ENCODE results near the gene TMTC4.

Gene TMTC4

DNA sequence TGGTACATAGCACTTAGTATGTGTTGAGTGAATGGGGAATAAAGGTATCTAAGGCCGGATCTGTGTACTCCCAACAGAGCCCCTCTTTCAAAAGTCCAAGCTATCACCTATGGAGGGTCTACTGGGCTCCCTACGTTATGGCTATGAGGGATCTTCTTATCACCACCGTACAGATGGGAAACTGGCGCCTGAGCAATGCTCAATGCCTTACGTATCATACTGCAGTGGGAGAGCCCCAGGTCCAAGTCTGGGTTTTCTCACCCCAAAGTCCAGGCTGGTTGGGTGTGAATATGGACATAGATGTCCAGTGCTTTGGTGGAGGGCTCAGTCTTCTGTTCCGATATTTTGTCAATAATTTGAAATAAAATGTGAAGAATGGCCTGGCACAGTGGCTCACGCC, 72.9 kb downstream of the TMTC4 start:
- TF ChIP-seq TAF1 (IDR thresholded peaks at IDR 0.05; ENCODE audit: low read depth) (no peak), EP300 (IDR thresholded peaks at IDR 0.05; ENCODE audit: borderline replicate concordance) (no peak), YY1 (IDR thresholded peaks at IDR 0.05; ENCODE audit: low read depth) (no peak), NFIC (IDR thresholded peaks at IDR 0.05) (no peak)

DNA sequence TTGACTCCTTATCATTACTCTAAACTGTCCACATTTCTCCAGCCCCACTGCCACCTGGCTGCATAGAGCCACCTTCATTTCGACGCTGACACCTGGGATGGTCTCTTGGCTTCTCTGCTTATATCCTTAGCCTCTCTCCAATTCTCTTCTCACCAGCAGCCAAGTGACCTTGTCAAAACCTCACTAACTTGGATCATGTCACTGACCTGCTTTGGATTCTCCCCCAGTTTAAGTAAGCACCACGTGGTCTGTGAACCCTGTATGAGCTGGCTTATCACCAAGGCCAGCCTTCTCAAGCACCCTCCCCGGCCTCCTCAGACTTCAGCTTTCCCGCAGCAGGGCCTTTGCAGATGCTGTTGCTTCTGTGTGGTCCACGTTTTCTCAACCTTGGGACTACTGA, 73.7 kb downstream of the TMTC4 start:
- TF ChIP-seq CEBPB (IDR thresholded peaks at IDR 0.05) (no peak), EGR1 (IDR thresholded peaks at IDR 0.05) (no peak), EP300 (IDR thresholded peaks at IDR 0.05; ENCODE audit: borderline replicate concordance) (no peak), CREB1 (IDR thresholded peaks at IDR 0.05; ENCODE audit: low read depth) (no peak), FOXM1 (IDR thresholded peaks at IDR 0.05; ENCODE audit: borderline replicate concordance, low read depth) (no peak), YY1 (IDR thresholded peaks at IDR 0.05; ENCODE audit: low read depth) (no peak), ZBTB7A (IDR thresholded peaks at IDR 0.05; ENCODE audit: low read depth) (no peak), RAD21 (IDR thresholded peaks at IDR 0.05; ENCODE audit: low read depth) (no peak), NFIC (IDR thresholded peaks at IDR 0.05) (no peak), TAF1 (IDR thresholded peaks at IDR 0.05; ENCODE audit: low read depth) (no peak), TEAD4 (IDR thresholded peaks at IDR 0.05) (no peak)
- TF ChIP-seq, protein P1, sequence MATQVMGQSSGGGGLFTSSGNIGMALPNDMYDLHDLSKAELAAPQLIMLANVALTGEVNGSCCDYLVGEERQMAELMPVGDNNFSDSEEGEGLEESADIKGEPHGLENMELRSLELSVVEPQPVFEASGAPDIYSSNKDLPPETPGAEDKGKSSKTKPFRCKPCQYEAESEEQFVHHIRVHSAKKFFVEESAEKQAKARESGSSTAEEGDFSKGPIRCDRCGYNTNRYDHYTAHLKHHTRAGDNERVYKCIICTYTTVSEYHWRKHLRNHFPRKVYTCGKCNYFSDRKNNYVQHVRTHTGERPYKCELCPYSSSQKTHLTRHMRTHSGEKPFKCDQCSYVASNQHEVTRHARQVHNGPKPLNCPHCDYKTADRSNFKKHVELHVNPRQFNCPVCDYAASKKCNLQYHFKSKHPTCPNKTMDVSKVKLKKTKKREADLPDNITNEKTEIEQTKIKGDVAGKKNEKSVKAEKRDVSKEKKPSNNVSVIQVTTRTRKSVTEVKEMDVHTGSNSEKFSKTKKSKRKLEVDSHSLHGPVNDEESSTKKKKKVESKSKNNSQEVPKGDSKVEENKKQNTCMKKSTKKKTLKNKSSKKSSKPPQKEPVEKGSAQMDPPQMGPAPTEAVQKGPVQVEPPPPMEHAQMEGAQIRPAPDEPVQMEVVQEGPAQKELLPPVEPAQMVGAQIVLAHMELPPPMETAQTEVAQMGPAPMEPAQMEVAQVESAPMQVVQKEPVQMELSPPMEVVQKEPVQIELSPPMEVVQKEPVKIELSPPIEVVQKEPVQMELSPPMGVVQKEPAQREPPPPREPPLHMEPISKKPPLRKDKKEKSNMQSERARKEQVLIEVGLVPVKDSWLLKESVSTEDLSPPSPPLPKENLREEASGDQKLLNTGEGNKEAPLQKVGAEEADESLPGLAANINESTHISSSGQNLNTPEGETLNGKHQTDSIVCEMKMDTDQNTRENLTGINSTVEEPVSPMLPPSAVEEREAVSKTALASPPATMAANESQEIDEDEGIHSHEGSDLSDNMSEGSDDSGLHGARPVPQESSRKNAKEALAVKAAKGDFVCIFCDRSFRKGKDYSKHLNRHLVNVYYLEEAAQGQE (IDR thresholded peaks at IDR 0.05; ENCODE audit: low read depth), result no peak
- TF ChIP-seq, protein P2, sequence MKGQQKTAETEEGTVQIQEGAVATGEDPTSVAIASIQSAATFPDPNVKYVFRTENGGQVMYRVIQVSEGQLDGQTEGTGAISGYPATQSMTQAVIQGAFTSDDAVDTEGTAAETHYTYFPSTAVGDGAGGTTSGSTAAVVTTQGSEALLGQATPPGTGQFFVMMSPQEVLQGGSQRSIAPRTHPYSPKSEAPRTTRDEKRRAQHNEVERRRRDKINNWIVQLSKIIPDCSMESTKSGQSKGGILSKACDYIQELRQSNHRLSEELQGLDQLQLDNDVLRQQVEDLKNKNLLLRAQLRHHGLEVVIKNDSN (IDR thresholded peaks at IDR 0.05), result no peak
- TF ChIP-seq, protein P3, sequence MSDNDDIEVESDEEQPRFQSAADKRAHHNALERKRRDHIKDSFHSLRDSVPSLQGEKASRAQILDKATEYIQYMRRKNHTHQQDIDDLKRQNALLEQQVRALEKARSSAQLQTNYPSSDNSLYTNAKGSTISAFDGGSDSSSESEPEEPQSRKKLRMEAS (IDR thresholded peaks at IDR 0.05), result no peak

DNA sequence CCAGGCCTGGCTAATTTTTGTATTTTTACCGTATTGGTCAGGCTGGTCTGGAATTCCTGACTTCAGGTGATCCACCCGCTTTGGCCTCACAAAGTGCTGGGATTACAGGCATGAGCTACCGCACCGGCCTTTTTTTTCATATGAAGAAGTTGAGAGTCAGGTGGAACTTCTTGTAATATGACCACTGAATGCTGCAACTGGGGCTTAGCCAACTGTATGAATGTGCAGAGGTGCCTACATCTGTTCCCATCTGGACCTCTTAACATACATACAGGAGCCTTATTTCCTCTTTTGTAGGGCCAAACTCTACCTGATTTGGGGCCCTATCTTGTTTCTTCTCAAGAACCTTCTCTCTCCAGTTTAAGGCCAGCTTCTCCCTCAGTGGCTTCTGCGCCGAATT, 74.1 kb downstream of the TMTC4 start:
- TF ChIP-seq TAF1 (IDR thresholded peaks at IDR 0.05; ENCODE audit: low read depth), result no peak
- no peak for TF ChIP-seq TCF12 (IDR thresholded peaks at IDR 0.05; ENCODE audit: low read depth)
- no peak for TF ChIP-seq EP300 (IDR thresholded peaks at IDR 0.05; ENCODE audit: borderline replicate concordance)
- no peak for TF ChIP-seq RAD21 (IDR thresholded peaks at IDR 0.05; ENCODE audit: low read depth)
- TF ChIP-seq, protein P3 (IDR thresholded peaks at IDR 0.05), result no peak
- no peak for TF ChIP-seq TEAD4 (IDR thresholded peaks at IDR 0.05)

DNA sequence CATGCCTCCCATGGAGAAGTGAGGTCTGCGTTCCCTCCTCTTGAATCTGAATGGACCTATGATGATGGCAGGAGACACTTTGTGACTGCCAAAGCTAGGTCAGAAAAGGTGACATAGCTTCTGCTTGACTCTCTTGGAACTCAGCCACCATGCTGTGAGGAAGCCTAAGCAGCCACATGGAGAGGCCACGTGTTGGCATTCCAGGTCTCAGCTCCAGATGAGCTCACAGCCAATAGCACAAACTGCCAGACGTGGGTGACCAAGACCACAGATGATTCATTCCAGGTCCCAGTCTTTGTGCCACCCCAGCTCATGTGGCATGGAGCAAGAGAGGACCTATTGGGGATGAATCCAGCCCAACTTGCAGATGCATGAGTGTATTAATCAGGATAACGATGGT, 77.3 kb downstream of the TMTC4 start:
- no peak for TF ChIP-seq RAD21 (IDR thresholded peaks at IDR 0.05; ENCODE audit: low read depth)
- no peak for TF ChIP-seq TEAD4 (IDR thresholded peaks at IDR 0.05)
- TF ChIP-seq, protein P1 (IDR thresholded peaks at IDR 0.05; ENCODE audit: low read depth), result no peak
- TF ChIP-seq CEBPB (IDR thresholded peaks at IDR 0.05), result no peak

DNA sequence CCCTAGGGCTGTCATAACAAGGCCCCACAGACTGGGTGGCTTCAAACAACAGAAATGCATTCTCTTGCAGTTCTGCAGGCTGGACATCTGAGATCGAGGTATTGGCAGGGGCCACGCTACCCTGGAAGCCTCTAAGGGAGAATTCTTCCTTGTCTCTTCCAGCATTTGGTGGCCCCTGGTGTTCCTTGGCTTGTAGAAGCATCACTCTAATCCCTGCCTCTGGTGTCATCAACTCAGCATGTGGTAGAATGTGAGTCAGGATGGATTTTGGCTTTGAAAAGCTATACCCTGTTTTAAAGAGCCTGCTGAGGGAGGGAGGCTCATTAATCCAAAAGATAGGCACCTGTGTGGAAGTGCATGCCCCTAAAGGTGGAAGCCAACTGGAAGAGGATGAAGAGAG, 78.1 kb downstream of the TMTC4 start:
- TF ChIP-seq, protein P3 (IDR thresholded peaks at IDR 0.05), result no peak
- TF ChIP-seq, protein P1 (IDR thresholded peaks at IDR 0.05; ENCODE audit: low read depth), result no peak

DNA sequence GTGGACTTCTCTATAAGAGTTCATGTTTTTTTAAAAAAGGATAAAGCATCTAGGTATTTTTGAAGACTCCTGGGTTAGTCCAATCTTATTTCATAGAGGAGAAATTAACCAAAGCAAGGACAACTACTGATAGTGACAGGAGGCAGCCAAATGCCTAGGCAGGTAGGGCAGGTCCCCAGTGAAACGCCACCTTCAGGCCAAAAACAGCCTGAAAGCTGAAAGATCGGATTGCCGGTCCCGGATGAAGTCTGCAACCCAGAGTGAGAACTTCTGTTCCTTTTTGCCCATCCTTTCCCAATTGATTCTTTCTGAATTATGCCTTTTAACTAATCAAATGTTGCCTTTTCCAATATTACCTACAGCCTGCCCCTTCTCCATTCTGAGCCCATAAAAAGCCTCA, 79.9 kb downstream of the TMTC4 start:
- no peak for TF ChIP-seq TAF1 (IDR thresholded peaks at IDR 0.05; ENCODE audit: low read depth)
- TF ChIP-seq, protein P2 (IDR thresholded peaks at IDR 0.05), result no peak
